GM19463 (cell line): ENCODE results near the gene TYROBP.
"Not testable (repeated sequence)": the region's sequence is repeated elsewhere in the genome, so short reads cannot be mapped to it uniquely, and the experiment has no call there.

Experiments used
- ATAC-seq: cut with Tn5 transposase; IDR thresholded peaks from one replicate; pipeline ENCODE4 v1.9.1; 2021; ENCODE audit warnings: mild to moderate bottlenecking, moderate library complexity; ENCODE audit not compliant: unreplicated experiment

Gene TYROBP

DNA sequence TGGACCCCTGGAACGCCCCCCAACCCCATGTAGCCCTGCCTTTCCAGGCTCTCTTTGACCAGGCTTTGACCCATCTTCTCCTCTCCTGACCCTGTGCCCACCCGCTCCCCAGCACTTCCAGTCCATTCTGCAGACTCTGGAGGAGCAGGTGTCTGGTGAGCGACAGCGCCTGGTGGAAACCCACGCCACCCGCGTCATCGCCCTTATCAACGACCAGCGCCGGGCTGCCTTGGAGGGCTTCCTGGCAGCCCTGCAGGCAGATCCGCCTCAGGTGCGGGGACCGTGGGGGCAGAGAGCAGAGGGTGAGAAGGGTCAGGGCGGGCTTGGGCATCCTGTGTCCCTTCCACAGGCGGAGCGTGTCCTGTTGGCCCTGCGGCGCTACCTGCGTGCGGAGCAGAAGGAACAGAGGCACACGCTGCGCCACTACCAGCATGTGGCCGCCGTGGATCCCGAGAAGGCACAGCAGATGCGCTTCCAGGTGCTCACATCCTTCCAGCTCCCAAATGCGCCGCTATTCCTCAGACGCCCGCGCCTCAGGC, 33.6 kb downstream of the TYROBP start:
- no peak for ATAC-seq

GRCh38 chr19:35872180-35872579, 35.9 kb downstream of the TYROBP start:
- ATAC-seq, result no peak

DNA sequence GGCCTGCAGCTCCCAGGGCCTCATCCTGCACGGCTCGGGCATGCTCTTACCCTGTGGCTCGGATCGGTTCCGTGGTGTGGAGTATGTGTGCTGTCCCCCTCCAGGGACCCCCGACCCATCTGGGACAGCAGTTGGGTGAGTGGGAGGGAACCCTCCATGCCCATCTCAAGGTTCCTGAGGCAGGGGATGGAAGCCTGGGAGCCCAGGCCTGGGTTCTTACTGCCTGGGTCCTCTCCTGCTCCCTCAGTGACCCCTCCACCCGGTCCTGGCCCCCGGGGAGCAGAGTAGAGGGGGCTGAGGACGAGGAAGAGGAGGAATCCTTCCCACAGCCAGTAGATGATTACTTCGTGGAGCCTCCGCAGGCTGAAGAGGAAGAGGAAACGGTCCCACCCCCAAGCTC, 36.5 kb downstream of the TYROBP start:
- no peak for ATAC-seq

DNA sequence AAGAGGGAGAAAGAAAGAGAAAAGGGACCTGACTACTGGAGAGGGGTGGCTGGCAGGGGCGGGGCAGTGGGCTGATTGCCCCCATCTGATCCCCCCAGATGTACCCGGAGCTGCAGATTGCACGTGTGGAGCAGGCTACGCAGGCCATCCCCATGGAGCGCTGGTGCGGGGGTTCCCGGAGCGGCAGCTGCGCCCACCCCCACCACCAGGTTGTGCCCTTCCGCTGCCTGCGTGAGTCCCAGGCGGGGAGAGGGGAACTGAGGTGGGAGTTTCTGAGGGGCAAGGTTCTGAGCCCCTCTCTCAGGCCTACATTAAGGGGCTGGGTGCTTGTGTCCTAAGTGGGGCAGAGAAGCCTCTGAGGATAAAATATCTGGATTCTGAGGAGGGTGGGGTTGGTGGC, 37.3 kb downstream of the TYROBP start:
- ATAC-seq, result no peak

GRCh38 chr19:35870124-35870736, 37.9 kb downstream of the TYROBP start:
- ATAC-seq, result not testable (repeated sequence)

GRCh38 chr19:35869327-35870123, 38.6 kb downstream of the TYROBP start:
- ATAC-seq, result no peak

- ATAC-seq, result no peak
These were observed 39.2 kb downstream of the TYROBP start for GRCh38 chr19:35868823-35869326.

GRCh38 chr19:35868172-35868822, 39.8 kb downstream of the TYROBP start, which contains the start of gene APLP1:
TSS of gene APLP1 (plus strand) at chr19:35868574. CDS start at chr19:35868637, 63 bp downstream.
- ATAC-seq, result no peak

- no peak for ATAC-seq
These were observed 45.1 kb downstream of the TYROBP start for GRCh38 chr19:35863018-35863417.

DNA sequence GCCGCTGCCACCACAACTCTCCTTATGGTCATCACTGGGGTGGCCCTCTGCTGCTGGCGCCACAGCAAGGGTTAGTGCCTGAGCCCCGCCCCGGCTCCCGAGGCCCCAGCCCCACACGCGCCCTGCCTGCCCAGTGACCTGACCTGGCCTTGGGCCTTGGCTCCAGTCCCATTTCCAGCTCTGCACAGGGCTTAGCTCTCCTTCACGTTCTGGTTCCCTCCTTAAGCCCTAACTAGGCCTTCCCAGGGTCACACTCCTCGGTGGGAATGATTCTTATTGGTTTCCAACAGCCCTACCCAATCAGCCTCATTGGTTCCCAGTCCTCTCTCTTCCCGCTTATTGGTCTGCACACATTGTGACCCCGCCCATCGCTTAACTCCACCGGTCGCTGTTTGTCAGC, 45.6 kb downstream of the TYROBP start:
- no peak for ATAC-seq

DNA sequence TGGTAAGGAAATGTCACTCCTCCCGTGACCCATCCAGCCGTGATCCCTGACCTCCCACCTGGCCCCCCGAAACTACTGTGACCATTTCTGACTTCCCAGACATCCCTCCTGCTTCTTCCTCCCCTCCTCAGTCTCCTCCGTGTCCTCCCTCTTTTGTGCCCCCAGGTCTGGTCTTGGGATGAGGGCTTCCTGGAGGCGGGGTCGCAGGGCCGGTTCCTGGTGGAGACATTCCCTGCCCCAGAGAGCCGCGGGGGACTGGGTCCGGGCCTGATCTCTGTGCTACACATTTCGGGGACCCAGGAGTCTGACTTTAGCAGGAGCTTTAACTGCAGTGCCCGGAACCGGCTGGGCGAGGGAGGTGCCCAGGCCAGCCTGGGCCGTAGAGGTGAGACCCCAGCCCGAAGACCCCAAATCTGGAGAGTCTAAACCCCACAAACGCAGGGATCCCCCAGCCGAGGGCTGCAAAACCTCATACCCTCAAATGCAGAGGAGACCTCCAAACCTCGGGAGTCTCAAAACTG, 46.4 kb downstream of the TYROBP start:
- ATAC-seq, result no peak

DNA sequence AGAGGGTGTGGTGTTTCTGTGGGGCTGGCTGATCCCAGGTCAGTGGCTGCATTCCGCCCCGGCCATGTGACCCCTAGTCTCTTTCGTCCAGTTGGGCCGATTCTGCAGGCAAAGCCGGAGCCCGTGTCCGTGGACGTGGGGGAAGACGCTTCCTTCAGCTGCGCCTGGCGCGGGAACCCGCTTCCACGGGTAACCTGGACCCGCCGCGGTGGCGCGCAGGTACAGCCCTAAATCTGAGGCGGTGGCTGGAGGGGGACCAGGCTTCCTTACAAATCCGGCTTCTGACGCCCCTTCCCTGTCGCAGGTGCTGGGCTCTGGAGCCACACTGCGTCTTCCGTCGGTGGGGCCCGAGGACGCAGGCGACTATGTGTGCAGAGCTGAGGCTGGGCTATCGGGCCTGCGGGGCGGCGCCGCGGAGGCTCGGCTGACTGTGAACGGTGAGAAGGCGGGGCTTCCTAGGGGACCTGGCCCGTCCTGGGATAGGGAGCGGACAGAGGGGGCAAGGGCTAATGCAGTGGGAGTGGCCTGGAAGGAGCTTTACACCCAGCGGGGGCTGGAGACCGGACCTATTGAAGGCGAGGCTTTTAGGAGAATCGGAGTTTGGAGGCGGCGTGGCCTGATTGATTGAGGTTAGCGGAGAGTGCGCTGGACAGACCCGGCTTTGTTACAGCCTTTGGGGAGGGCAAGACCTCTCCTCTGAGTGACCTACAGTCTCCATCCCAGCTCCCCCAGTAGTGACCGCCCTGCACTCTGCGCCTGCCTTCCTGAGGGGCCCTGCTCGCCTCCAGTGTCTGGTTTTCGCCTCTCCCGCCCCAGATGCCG, 47.1 kb downstream of the TYROBP start:
- ATAC-seq, result no peak

DNA sequence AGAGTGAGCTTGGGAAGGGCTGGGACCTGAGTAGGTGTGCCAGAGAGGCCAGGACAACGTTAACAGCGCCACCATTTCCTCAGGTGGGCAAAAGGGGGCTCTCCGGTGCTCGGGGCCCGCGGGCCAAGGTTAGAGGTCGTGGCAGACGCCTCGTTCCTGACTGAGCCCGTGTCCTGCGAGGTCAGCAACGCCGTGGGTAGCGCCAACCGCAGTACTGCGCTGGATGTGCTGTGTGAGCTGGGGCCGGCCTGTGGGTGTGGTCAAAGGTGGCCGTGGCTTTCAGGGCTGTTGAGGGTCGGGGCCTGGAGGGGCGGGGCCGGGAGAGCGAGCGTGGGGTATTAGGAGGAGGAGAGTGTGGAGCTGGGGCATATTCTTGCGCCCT, 47.7 kb downstream of the TYROBP start:
- ATAC-seq, result no peak

- ATAC-seq, result no peak
These were observed 48.7 kb downstream of the TYROBP start for GRCh38 chr19:35859414-35859813.

DNA sequence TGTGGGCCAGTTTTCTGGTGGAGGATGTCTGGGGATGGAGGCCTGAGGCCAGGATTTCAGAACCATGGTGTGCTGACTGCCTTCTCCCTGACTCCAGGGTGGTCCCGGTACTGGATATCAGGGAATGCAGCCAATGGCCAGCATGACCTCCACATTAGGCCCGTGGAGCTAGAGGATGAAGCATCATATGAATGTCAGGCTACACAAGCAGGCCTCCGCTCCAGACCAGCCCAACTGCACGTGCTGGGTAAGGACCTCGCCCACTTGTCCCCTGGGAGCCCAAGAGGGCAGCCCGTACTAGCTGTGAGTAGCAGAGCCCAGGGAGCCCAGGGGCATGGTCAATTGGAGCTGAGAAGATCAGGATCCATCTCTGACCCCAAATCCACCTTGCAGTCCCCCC, 49.8 kb downstream of the TYROBP start:
- ATAC-seq, result no peak

DNA sequence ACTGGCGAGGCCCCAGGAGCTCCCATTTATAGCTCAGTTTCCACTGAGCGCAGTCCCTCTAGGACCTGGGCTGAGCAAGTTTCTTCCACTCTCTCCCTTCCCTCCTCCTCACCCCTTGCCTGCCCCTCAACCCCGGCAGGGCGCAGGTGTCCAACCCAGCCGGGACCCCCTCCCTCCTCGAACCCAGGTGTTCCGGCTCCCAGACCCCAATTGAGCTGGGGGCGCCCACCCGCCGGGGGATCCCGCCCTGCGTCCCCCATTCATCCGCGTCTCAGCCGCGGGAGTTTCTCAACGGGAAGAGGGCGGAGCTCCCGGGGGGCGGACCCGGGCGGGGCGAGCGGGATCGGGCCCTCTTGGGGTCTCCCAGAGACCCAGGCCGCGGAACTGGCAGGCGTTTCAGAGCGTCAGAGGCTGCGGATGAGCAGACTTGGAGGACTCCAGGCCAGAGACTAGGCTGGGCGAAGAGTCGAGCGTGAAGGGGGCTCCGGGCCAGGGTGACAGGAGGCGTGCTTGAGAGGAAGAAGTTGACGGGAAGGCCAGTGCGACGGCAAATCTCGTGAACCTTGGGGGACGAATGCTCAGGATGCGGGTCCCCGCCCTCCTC, 51.4 kb downstream of the TYROBP start, which contains the start of gene KIRREL2:
Gene KIRREL2 (plus strand): TSS at position 366 of the 604 bp plus-strand sequence. CDS start 209 bp downstream, at position 575.
- ATAC-seq, result no peak
